Measurements from ENCODE around the gene ZFYVE21. TPM values are rescaled to one million over a fixed set of nuclear protein-coding genes. Genes with fewer than 3 reads are reported as not detected.

Gene ZFYVE21
- total and polyA plus RNA-seq, 4 donors, result 28.0 to 36.9 (median 30.8) TPM

GRCh38 chr14:103746701-103747100 lies 31.1 kb downstream of the ZFYVE21 start:
- TF ChIP-seq REST (IDR thresholded peaks at IDR 0.05), result no peak
- no peak for TF ChIP-seq CTCF (IDR thresholded peaks at IDR 0.05; ENCODE audit: low read depth, low read length, missing input control)
- no peak for TF ChIP-seq FOXA1 (IDR thresholded peaks at IDR 0.05)
- TF ChIP-seq HNF4G (IDR thresholded peaks at IDR 0.05), result no peak
- no peak for TF ChIP-seq RXRA (IDR thresholded peaks at IDR 0.05)
- TF ChIP-seq ATF3 (IDR thresholded peaks at IDR 0.05), result no peak
- no peak for TF ChIP-seq MAX (IDR thresholded peaks at IDR 0.05)
- no peak for TF ChIP-seq YY1 (IDR thresholded peaks at IDR 0.05)
- TF ChIP-seq FOXA2 (IDR thresholded peaks at IDR 0.05), result no peak
- no peak for TF ChIP-seq EGR1 (IDR thresholded peaks at IDR 0.05; ENCODE audit: low read depth in 2 of 2)
- no peak for TF ChIP-seq ZBTB33 (IDR thresholded peaks at IDR 0.05)
- TF ChIP-seq NR2F2 (IDR thresholded peaks at IDR 0.05), result no peak
- peaks cover 3 to 11% (median 7%) of the 10 kb centered on the region in 4 donors for H3K36me3 ChIP-seq (ENCODE audit: control insufficient read depth in 4 of 4, insufficient read depth in 3 of 4, low read depth in 1 of 4, low read length in 3 of 4)
- no peak overlapping the region for H3K4me3 ChIP-seq (ENCODE audit: low read depth in 1 of 3, low read length in 3 of 3)
- no peak overlapping the region for H3K27ac ChIP-seq (ENCODE audit: low read depth in 1 of 2, low read length in 2 of 2)
- 90% methylated on average over 10 of the region's 10 CpGs for WGBS
- no peaks in the 10 kb centered on the region for H3K9me3 ChIP-seq (ENCODE audit: control insufficient read depth in 4 of 4, low read length in 3 of 4)
- H3K9ac ChIP-seq (ENCODE audit: low read depth in 1 of 2, low read length in 2 of 2), result no peak overlapping the region
- H3K27me3 ChIP-seq (ENCODE audit: control insufficient read depth in 4 of 4, insufficient read depth in 4 of 4, low read length in 3 of 4), result no peaks in the 10 kb centered on the region
- peak; percentile 22 for DNase-seq (ENCODE audit: low spot score)
- H3K4me1 ChIP-seq (ENCODE audit: control insufficient read depth in 4 of 4, insufficient read depth in 4 of 4, low read length in 3 of 4), result peaks cover 3 to 11% (median 9%) of the 10 kb centered on the region in 4 donors

GRCh38 chr14:103748534-103748857 lies 32.9 kb downstream of the ZFYVE21 start:
- peaks cover 3 to 13% (median 7%) of the 10 kb centered on the region in 4 donors for H3K36me3 ChIP-seq (ENCODE audit: control insufficient read depth in 4 of 4, insufficient read depth in 3 of 4, low read depth in 1 of 4, low read length in 3 of 4)
- no peak overlapping the region for H3K9ac ChIP-seq (ENCODE audit: low read depth in 1 of 2, low read length in 2 of 2)
- TF ChIP-seq NR2F2 (IDR thresholded peaks at IDR 0.05), result no peak
- TF ChIP-seq RXRA (IDR thresholded peaks at IDR 0.05), result no peak
- no peak for TF ChIP-seq GABPA (IDR thresholded peaks at IDR 0.05 in 1 of 2, conservative IDR thresholded peaks at IDR 0.05 in 1 of 2)
- TF ChIP-seq YY1 (IDR thresholded peaks at IDR 0.05), result no peak
- no peak for TF ChIP-seq TAF1 (conservative IDR thresholded peaks at IDR 0.05)
- TF ChIP-seq RAD21 (IDR thresholded peaks at IDR 0.05), result no peak
- no peak for TF ChIP-seq EGR1 (IDR thresholded peaks at IDR 0.05; ENCODE audit: low read depth in 2 of 2)
- TF ChIP-seq MAX (IDR thresholded peaks at IDR 0.05), result no peak
- no peak for TF ChIP-seq HNF4G (IDR thresholded peaks at IDR 0.05)
- no peak for TF ChIP-seq FOXA1 (IDR thresholded peaks at IDR 0.05)
- no peak for TF ChIP-seq SP1 (IDR thresholded peaks at IDR 0.05)
- H3K27me3 ChIP-seq (ENCODE audit: control insufficient read depth in 4 of 4, insufficient read depth in 4 of 4, low read length in 3 of 4), result no peaks in the 10 kb centered on the region
- peaks cover 0 to 11% (median 9%) of the 10 kb centered on the region in 4 donors for H3K4me1 ChIP-seq (ENCODE audit: control insufficient read depth in 4 of 4, insufficient read depth in 4 of 4, low read length in 3 of 4)
- no peaks in the 10 kb centered on the region for H3K9me3 ChIP-seq (ENCODE audit: control insufficient read depth in 4 of 4, low read length in 3 of 4)
- no peak overlapping the region for H3K27ac ChIP-seq (ENCODE audit: low read depth in 1 of 2, low read length in 2 of 2)
- DNase-seq (ENCODE audit: low spot score), result peak; percentile 14
- no peak overlapping the region for H3K4me3 ChIP-seq (ENCODE audit: low read depth in 1 of 3, low read length in 3 of 3)
- WGBS, result 90% methylated on average over 5 of the region's 5 CpGs

Data from liver (tissue), 9 donors.